ENCODE results near the gene USP32.
A peak's percentile ranks its signal among the peaks of the same experiment; 100 is the strongest.

Gene USP32

GRCh38 chr17:60148373-60148772 lies 243.6 kb downstream of the USP32 start:
- DNase-seq (ENCODE audit: low read depth) = no peak
- H3K4me3 ChIP-seq (ENCODE audit: control insufficient read depth, low read depth, low read length) = no peak overlapping the region
- TF ChIP-seq, protein P1, sequence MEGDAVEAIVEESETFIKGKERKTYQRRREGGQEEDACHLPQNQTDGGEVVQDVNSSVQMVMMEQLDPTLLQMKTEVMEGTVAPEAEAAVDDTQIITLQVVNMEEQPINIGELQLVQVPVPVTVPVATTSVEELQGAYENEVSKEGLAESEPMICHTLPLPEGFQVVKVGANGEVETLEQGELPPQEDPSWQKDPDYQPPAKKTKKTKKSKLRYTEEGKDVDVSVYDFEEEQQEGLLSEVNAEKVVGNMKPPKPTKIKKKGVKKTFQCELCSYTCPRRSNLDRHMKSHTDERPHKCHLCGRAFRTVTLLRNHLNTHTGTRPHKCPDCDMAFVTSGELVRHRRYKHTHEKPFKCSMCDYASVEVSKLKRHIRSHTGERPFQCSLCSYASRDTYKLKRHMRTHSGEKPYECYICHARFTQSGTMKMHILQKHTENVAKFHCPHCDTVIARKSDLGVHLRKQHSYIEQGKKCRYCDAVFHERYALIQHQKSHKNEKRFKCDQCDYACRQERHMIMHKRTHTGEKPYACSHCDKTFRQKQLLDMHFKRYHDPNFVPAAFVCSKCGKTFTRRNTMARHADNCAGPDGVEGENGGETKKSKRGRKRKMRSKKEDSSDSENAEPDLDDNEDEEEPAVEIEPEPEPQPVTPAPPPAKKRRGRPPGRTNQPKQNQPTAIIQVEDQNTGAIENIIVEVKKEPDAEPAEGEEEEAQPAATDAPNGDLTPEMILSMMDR (IDR thresholded peaks at IDR 0.05; ENCODE audit: control insufficient read depth, insufficient read depth, low read depth, low read length, missing control alignments) = no peak

DNA sequence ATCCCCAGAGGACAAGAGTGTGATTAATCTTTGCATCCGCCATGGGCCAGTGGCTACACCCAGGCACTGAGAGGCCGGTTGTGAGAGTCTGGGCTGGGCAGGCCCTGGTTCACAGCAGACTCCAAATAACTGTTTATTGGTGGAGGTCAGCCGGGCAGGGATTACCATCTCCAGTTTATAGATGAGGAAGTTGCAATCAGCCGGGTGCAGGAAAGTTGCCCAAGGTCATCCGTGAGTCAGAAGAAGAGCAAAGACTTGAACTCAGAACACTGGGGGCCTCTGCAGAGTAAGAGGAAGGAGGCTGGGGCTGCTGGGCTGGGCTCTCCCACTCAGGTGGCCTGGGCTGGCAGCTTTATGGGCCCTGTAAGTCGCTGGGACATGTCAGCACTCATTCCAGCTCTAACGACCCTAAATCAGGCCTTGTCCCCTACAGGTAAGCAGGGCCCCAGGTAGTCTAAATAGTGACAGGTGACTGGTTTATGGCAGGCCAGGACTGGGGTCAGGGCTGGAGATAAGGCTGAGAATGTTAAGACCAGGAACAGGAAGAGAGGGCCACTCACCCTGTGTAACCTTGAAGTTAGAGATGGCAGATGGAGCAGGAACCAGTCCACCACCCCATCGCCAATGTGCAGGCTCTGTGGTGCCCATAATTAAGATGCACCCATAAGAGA lies 244.2 kb downstream of the USP32 start:
- no peak overlapping the region for H3K4me3 ChIP-seq (ENCODE audit: control insufficient read depth, low read depth, low read length)
- DNase-seq (ENCODE audit: low read depth) = no peak
- TF ChIP-seq, protein P1 (IDR thresholded peaks at IDR 0.05; ENCODE audit: control insufficient read depth, insufficient read depth, low read depth, low read length, missing control alignments) = no peak

DNA sequence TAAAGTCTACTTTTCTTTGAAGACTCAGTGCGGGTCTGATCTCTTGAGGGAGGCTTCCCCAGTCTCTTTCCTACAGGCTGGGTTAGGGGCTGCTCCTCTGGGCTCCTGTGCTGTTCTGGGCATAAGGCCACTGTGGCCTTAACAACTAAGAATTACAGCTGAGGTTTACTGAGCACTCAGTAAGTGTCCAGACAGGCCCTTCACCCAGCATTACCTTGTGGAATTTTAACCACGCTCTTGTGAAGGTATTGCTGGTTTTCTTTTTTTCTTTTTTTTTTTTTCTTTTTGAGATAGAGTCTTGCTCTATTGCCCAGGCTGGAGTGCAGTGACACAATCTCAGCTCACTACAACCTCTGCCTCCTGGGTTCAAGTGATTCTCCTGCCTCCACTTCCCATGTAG lies 245.7 kb downstream of the USP32 start:
- no peak for DNase-seq (ENCODE audit: low read depth)
- TF ChIP-seq, protein P1 (IDR thresholded peaks at IDR 0.05; ENCODE audit: control insufficient read depth, insufficient read depth, low read depth, low read length, missing control alignments) = no peak
- H3K4me3 ChIP-seq (ENCODE audit: control insufficient read depth, low read depth, low read length) = no peak overlapping the region

- no peak for DNase-seq (ENCODE audit: low read depth)
- no peak overlapping the region for H3K4me3 ChIP-seq (ENCODE audit: control insufficient read depth, low read depth, low read length)
- TF ChIP-seq, protein P1 (IDR thresholded peaks at IDR 0.05; ENCODE audit: control insufficient read depth, insufficient read depth, low read depth, low read length, missing control alignments) = no peak
Measured at GRCh38 chr17:60145006-60145935, 246.7 kb downstream of the USP32 start.

DNA sequence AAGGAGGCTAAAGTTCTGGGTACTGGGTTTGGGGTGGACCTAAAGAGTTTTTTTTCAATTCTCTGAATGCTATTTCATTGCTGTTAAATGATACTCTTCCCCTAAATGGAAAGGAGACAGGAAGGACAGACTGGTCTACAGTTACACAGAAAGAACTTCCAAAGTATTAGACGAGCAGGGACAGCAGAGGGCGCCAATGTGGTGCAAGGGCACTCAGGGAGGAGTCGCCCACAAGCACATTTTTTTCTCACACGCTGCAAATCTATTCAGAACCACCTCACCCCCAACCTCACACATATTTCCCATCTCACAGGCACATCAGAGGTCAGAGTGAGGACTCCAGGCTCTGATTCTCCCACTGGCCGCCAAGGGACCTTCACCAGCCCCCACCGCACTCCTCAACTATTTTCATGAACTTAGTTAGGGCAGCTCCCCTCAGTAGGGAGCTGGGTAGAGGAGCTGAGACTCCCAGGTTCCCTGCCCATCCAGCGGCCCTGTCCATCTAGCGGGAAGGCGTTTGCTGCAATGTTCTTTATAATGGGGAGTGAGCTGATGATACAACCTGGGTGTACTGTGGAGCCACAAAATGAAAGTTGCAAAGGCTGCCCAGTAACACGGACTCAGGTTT lies 248.9 kb downstream of the USP32 start:
- TF ChIP-seq, protein P1 (IDR thresholded peaks at IDR 0.05; ENCODE audit: control insufficient read depth, insufficient read depth, low read depth, low read length, missing control alignments) = peak; percentile 87
- H3K4me3 ChIP-seq (ENCODE audit: control insufficient read depth, low read depth, low read length) = no peak overlapping the region
- peak; percentile 62 for DNase-seq (ENCODE audit: low read depth)

GRCh38 chr17:60141111-60142018 lies 250.6 kb downstream of the USP32 start:
- no peak for DNase-seq (ENCODE audit: low read depth)
- H3K4me3 ChIP-seq (ENCODE audit: control insufficient read depth, low read depth, low read length) = no peak overlapping the region
- TF ChIP-seq, protein P1 (IDR thresholded peaks at IDR 0.05; ENCODE audit: control insufficient read depth, insufficient read depth, low read depth, low read length, missing control alignments) = no peak

Data from AG09309 (cell line).